SK-N-DZ (cell line): Measurements from ENCODE around the gene DNAJA3.

Source experiments
- DNase-seq: peaks from one replicate; pipeline ENCODE4 v3.0.0-alpha.2; 2015; ENCODE audit warnings: low spot score

Gene DNAJA3

DNA sequence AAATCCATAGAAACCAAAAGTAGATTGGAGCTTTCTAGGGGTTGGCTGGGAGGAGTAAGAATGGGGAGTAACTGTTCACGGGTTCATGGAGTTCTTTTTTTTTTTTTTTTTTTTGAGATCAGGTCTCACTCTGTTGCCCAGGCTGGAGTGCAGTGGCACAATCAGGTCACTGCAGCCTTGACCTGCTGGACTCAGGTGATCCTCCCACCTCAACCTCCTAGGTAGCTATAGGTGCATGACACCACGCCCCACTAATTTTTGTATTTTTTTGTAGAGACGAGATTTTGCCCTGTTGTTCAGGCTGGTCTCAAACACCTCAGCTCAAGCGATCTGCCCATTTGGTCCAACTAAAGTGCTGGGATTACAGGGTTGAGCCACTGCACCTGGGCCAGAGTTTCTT is 47.2 kb downstream of the DNAJA3 start:
- no peak for DNase-seq

DNA sequence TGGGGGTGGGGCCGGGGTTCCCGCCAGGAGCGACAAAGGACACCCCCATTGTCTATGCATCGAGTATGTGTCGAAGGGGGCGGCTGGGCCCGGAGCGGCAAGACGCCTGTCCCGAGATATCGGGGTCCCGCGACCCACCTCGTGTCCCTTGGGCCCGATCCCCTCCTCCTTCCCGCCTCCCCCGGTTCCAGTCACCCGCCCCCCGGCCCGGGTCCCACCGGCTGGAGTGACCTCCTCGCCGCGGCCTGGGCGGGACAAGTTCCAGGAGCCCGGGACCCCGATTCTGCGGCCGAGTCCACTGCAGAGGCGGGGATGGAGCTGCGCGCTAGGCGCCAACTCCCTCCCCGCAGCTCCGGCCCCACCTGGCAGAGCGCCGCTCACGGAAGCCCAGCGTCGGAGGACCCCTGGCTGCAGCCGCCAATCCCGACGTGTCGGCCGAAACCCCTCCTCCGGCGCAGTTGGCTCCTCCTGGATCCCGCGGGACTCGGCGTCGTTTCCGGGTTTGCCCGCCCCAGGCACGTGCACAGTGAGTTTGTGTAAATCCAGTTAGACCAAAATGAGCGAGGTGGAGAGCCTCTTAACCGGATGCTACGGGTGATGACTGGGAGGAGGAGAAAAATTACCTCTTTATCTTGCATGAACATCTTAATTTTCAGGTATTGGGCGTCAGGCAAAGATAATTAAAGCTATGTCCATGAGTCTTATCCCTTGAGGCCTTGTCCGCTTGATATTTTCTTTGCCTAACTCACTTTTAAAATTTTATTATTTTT is 48.7 kb downstream of the DNAJA3 start, which contains the start of gene NMRAL1:
Gene NMRAL1 (minus strand): TSS at position 434 of the 770 bp plus-strand sequence. CDS start 493 bp downstream, outside the sequence.
- DNase-seq = peak; percentile 79

DNA sequence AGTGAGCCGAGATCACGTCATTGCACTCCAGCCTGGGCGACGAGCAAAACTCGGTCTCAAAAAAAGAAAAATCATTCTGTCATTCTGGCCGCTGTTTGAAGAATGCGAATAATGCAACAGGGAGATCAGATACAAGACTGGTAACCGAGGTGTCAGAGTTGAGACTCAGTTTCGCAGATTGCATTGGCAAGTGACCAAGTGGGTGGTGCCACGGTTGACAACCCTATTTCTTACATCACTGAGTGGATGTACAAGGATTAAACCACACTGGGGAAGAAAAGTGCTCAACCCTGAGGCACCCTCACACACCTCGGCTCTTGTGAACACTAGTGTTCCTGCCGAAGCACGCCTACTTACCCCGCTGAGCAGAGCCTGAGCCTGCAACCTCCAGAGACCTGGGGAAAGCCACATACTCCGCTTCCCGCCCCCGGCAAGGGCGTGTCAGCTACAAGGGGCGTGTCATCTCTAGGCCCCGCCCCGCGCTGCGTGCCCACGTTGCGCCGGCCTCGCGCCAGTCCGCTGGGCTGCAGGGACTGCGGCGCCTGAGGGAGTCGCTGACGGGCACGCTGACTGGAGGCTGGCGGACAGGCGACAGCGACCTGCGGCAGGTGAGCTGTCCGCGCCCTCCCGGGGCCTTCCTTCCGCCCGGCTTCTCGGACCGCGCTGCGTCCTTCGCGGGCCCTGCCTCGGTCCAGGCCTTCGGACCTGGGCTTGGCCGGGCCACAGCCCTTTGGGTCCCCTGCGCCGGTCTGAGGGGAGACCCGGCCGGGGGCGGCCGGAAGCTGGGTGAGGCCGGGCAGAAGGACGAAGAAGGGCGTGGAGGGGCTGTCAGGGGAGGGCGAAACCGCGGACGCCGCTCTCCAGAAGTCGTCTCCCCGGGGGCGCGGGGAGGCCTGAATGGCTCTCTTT is 50.5 kb downstream of the DNAJA3 start, which contains the start of gene HMOX2:
Gene HMOX2 (plus strand): TSS at position 519 of the 909 bp plus-strand sequence. CDS start 29,127 bp downstream, outside the sequence.
- DNase-seq = peak; percentile 92

DNA sequence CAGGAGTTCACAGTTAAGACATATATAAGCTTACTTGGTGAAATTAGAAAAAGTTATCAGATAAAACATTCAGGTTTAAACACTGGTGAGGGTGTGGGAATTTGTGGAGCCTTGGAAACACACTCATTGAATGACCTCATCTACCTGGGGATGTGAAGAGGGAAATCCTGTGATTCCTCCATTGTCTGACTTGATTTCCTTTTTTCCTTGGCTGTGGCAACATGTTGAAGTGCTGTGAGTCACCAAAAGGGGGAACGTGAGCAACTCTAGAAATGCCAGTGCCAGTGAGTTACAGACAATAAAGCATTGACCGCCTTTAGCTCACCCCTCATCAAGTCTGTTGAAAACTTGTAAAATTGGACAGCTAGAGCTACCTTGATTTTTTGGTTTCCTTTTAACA is 52.3 kb downstream of the DNAJA3 start:
- no peak for DNase-seq

DNA sequence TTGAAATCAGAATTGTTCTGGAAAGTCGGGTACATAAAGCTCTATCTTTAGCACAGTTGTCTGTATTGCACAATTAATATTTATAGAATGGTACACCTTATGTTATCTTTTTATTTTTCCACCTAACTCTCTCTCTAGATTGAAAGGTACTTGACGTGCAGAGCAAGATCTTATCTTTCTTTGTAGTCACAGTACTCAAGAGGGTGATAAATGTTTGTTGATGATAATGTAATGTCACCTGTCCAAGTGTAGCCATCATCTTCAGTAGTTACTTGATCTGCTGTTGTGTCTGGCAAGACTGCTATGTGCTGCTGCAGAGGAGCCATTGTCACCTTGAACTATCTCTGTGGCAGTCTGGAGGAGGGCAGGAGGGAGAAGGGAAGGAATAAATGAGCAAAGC is 55.9 kb downstream of the DNAJA3 start:
- DNase-seq = no peak

DNA sequence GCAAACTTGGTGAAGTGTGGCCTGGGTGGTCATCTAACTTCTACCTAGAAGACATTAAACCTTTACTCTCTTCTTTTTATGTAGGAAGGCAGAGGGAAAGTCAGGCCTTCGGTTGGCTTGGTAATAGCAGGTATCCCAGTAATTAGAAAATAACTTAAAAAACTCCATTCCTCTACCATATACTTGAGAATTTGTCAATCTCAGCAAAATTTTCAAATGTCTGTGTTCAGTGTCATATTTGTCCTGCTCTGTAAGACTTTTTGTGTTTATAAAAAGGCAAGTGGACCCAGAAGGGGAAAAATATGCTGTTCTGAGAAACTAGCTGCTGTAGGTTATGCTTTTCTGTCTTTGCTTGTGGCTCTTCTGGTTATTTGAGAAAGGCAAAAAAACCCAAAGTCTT is 56.3 kb downstream of the DNAJA3 start:
- DNase-seq = no peak

DNA sequence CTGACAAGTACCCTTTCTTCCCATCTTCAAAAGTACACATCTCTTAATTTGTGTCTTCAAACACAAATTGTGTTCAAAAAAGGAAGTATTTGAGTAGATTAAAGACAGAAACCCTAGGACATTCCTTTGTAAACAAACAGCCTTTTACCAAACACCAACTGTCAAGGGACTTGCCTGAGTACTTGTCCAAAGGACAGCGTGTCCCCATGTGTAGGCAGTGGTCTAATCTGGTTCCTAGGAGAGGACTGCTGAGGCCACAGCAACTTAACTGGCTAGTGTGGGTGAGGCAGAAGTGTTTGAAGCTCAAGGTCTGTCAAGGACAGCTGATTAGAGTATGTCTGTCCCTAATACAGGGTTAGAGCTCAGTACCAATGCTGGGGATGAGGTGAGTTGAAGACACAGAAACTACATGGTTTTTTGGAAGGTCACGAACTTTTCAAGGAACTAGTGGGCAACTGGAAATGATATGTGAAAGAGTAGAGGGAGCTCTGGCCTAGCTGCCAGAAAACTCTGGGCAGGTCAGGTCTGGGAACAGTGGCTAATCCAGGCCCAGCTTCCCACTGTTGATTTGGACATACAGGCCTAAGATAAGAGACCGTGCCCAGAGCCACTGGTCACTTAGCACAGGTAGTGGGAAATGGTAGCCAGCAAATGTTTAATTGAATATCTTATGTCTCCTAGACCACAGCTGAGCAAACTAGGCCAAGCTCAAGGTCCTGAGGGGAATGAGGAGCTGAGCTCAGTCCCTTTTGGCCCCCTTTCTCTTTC is 60.6 kb downstream of the DNAJA3 start:
- DNase-seq = no peak

DNA sequence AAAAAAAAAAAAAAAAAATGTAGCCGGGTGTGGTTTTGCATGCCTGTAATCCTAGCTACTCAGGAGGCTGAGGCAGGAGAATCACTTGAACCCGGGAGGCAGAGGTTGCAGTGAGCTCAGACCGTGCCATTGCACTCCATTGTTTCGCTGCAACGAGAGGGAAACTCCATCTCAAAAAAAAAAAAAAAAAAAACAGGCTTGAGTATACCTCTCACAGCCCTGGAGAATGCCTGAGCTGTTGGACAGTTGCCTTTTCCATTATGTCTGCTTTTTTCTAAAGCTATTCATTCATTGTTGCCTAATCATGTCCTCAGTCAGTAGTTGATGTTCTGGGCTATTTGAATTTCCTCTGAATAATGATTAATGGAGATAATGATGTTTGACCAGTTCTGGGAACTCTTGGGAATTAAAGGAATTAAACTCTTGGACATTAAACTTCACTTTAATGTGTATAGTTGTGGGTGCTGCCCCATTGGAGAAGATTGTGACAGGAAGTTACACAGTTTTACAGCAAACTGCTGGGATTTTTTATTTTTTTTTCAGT is 62.4 kb downstream of the DNAJA3 start:
- no peak for DNase-seq

DNA sequence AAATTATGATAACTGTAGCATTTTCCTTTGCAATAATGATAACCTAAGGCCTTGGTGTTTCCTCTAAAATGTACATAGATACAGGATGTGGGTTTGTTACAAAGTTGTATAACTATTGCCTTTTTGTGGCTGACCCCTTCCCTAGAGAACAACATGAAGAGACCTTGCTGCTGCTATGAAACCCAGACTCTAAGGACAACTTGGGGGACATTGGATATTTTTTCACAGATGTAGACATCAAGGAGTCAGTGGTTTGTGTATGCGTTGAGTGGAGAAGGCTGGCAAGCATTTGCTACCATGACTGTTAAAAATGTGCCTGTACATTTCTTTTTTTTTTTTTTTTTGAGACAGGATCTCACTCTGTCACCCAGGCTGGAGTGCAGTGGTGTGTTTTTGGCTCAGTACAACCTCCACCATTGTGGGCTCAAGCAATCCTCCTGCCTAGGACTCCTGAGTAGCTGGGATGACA is 62.9 kb downstream of the DNAJA3 start:
- DNase-seq = no peak

DNA sequence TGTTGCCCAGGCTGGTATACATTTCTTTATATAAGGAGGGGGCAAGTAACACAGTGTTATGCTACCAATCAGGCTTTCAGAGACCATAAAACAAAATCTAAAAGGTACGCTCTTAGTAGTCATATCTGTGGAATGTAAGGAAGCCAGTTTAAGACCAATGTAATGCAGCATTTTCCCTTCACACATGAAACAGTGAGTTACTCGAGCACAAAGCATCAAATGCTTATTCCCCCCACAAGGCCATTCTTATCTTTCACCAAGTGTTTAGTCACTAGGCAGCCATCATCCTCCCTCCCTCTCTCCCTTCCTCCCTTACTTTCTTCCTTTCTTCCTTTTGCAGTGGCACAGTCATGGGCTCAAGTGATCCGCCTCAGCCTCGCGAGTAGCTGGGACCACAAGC is 63.4 kb downstream of the DNAJA3 start:
- no peak for DNase-seq

DNA sequence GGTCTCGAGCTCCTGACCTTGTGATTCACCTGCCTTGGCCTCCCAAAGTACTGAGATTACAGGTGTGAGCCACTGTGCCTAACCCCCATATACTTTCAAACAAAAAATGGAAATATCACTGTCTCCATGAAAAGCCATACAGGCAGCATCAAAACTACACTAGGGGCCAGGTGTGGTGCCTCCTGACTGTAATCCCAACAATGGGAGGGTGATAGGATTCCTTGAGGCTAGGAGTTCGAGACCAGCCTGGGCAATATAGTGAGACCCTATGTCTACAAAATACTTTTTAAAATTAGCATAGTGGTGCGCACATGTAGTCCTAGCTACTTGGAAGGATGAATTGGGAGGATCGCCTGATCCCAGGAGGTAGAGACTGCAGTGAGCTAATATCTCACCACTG is 66.2 kb downstream of the DNAJA3 start:
- no peak for DNase-seq

DNA sequence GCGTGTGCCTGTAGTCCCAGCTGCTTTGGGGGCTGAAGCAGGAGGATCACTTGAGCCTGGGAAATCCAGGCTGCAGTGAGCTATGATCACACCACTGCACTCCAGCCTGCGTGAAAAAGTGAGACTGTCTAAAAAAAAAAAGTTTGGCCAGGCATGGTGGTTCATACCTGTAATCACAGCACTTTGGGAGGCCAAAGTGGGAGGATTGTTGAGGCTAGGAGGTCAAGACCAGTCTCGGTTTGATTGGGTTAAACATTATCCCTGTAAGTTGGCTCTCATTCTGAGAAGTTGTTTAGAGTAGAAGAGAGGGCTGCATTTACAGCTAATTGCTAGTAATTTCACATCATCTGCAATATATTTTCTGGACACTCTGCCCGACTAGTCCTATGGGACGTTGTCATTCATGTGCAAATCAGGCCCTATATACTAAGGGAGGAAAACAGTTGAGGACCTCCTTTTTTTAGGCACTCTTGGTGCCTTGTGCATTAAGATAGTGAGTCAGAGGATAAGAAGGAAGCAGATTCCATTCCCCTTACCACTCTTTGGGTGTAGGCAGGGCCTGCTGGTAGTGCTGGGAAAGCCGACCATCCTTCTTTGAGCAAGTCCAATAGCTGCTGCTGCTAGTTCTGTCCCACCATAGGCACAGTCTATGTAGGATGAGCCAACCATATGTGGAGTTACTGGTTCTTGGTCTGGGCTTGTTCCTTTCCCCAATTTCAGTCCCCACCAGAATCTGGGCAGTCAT is 69.2 kb downstream of the DNAJA3 start:
- no peak for DNase-seq

DNA sequence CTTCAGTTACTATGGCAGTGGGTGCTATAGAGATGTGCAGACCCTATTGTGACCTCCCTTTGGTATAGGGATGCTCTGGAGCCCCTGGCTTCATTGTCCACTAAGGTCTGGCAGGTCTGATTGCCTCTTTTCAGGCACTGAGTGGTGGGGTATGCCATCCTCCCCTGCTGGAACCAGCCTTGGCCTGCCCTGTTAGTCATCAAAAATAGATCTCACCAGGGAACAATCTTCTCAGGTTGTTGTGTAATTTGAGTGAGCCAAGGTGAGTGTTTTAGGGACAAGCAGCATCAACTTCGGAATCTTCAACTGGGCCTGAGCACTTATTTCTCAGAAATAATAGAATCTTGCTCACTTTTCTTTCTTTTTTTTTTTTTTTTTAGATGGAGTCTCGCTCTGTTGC is 70.1 kb downstream of the DNAJA3 start:
- no peak for DNase-seq

DNA sequence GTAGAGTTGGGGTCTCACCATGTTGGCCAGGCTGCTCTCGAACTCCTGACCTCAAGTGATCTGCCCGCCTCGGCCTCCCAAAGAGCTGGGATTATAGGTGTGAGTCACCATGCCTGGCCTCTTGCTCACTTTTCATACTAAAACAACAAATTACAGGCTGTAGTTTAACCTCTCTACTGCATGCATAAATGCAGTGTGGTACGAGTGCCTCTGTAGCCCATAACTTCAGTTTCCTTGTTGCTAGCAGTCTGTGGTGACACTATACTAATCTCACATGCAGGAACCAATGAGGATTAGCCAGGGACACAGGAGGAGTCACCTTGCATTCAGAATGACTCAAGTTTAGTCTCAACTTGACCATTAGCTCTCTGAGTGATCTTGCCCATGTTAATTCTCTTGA is 70.6 kb downstream of the DNAJA3 start:
- DNase-seq = no peak

DNA sequence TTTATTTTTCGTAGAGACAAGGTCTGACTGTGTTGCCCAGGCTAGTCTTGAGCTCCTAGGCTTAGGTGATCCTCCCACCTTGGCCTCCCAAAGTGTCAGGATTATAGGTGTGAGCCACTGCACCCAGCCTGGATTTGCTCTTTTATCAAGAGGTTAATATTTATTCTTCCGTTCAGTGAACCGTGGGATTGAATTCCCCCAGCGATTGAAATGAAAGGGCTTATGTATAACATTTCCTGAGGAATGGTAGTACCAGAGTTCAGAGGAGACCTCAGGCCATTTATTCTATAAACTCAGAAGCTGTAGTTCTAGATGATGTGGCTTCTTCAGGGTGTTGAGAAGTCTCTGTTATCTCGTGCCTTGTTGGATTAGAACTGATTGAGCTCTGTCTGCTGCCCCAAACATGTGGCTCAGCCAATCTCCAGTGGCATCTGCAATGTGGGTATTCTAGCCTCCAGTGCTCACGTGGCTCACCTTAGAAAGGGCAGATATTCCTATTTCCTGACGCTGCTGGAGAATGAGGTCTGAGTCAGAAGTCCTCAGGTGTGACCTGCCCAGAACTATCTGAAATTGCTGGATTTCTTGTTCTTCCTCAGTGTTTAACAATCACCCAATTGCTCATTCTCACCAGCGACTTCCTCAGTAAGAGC is 73.0 kb downstream of the DNAJA3 start:
- DNase-seq = no peak

DNA sequence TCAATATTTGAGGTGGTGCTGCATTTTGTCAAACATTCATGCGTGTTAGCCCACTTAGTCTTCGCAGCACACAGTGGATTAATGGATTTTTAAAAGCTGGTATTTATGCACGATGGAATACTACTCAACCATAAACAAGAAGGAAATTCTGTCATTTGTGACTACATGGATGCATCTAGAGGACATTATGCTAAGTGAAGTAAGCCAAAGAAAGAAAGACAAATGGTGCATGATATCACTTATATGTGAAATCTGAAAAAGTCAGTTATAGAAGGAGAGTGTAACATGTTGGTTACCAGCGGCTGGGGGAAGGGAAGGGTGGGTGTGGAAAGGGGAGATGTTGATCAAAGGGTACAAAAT is 73.5 kb downstream of the DNAJA3 start:
- no peak for DNase-seq

DNA sequence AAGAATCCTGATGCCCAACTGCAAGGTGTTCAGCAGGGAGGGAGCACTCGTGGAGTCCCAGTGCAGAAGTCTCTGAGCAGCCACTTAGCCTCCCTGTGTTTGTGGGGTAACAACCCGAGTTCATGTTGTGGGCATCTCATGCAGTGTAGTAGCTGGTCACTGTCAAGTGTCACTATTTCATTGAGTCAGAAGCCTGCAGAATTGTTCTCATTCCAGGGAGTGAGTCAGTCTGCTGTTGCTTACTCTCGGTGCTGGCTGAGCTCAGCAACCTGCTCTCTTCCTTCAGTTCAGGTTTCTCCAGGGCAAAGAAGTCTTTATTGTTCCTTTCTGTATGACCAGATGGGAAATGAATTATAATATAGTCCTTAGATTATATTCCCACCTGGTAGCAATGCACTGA is 74.6 kb downstream of the DNAJA3 start:
- no peak for DNase-seq

DNA sequence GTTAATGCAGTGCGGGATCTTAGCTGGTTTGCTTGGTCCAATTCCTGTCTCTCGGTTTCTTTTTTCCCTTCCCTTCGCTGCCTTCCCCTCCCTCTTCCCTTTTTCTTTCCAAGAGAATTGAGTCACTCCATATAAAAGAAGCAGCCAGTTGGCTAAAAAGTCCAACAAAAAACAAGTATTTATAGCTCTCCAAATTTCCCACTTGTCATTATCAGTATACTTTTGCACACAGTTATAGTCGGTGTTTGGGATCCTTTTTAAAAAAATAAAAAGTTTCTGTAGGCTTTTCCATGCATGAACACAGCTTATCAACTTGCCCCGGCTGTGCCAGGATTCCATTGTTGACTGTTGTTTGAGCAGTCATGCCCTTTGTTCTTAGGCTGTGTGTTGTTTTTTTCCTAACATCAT is 75.4 kb downstream of the DNAJA3 start:
- DNase-seq = no peak

DNA sequence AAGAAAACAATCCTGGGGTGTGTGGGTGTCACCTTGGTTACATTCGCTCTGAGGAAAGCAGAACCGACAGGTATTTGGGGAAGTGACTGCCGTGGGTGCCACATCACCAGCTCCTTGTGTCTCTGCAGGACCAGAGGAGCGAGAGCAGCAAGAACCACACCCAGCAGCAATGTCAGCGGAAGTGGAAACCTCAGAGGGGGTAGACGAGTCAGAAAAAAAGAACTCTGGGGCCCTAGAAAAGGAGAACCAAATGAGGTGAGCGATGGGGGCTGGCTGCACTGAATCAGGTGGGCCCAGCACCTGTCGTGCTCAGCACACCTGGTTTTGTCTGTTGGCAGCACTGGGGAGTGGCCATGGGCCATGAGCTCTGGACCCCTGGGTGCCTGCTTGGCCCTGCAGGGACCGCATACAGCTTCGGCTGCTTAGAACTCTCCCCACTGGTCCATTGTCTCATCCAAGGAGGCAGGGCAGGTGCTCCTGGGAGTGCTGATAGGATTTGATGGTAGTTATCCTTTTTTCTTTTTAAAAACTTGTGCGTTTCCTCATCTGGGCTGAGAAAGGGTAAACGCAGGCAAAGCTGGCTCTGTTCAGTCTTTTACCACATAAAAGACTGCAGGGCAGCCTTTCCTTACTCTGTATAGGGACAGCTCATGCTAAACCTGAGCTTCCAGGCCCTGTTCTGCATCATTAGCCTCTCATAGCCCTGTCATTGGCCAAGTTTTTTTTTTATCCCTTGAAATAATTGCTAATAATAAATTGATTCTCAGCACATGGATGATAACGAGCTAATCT is 79.9 kb downstream of the DNAJA3 start:
- DNase-seq = no peak
